Activated B cell treated with CpG ODN at 0.5 μM for 24 hours (primary cell): ENCODE results near the gene SLC24A4. TPM values are rescaled to one million over a fixed set of nuclear protein-coding genes. Genes with fewer than 3 reads are reported as not detected.

Source experiments
- ATAC-seq: fragments of 200-7000 bp; cut with Tn5 transposase; one replicate; pipeline ENCODE4 v1.10.0; 2021; ENCODE audit warnings: low read depth, mild to moderate bottlenecking, moderate library complexity
- CTCF ChIA-PET: fragments of 350-600 bp; sonication (Branson Sonifier 250); formaldehyde crosslinking; loops from one replicate; lab custom pipeline; 2021; ENCODE audit warnings: antibody characterized with exemption; lab: Charles Lee
- POLR2A ChIA-PET: fragments of 350-600 bp; sonication (Branson Sonifier 250); formaldehyde crosslinking; loops from one replicate; lab custom pipeline; 2021; ENCODE audit warnings: antibody characterized with exemption; lab: Charles Lee
- DNase-seq: peaks from one replicate; pipeline ENCODE4 v3.0.0; 2022
- H3K27ac Mint-ChIP-seq: one replicate; pipeline ENCODE4 v1.8.0; 2020; ENCODE audit warnings: mixed read lengths
- H3K27me3 Mint-ChIP-seq: one replicate; pipeline ENCODE4 v1.8.0; 2021; ENCODE audit warnings: mixed read lengths
- H3K36me3 Mint-ChIP-seq: one replicate; pipeline ENCODE4 v1.8.0; 2021; ENCODE audit warnings: low read depth, mixed read lengths
- H3K4me1 Mint-ChIP-seq: one replicate; pipeline ENCODE4 v1.8.0; 2021; ENCODE audit warnings: mixed read lengths
- H3K4me3 Mint-ChIP-seq: one replicate; pipeline ENCODE4 v1.8.0; 2020; ENCODE audit warnings: mild to moderate bottlenecking, mixed read lengths
- H3K9me3 Mint-ChIP-seq: one replicate; pipeline ENCODE4 v1.8.0; 2020; ENCODE audit warnings: mixed read lengths
- CTCF ChIP-seq: fragments of 200-600 bp; IDR thresholded peaks from one replicate; pipeline ENCODE4 v1.8.0; 2022; ENCODE audit warnings: antibody characterized with exemption, mild to moderate bottlenecking
- intact Hi-C: fragments of 100-400 bp; cut with micrococcal nuclease; formaldehyde crosslinking; loops from one replicate; pipeline ENCODE4 v1.15.1; 2024
- total RNA-seq: library from RNA; stranded (reverse); gene quantifications from 2 replicates; pipeline ENCODE4 v1.2.3, GENCODE V29; 2022

SLC24A4 gene
- total RNA-seq = 0.05 and 0.09 TPM in 2 replicates

- Mint-ChIP-seq H3K36me3 (no peaks in the 10 kb centered on the region), H3K27ac (no peak within 1 kb of the TSS), H3K4me3 (peak within 1 kb of the TSS; percentile 44), H3K27me3 (peaks cover 60% of the 10 kb centered on the region), H3K9me3 (no peaks in the 10 kb centered on the region), H3K4me1 (peaks cover 3% of the 10 kb centered on the region)
- TF ChIP-seq CTCF = no peak
- DNase-seq = no peak
- POLR2A ChIA-PET = no interaction called here
- intact Hi-C loops = no loop called here
- CTCF ChIA-PET = no interaction called here
- no peak for ATAC-seq
Observed at GRCh38 chr14:92323011-92323915, at the start of gene SLC24A4. Gene SLC24A4, plus strand, starts transcription at chr14:92323165. Its CDS starts 666 bp downstream, at chr14:92323831.

- no peak for TF ChIP-seq CTCF
- peaks cover 29% of the 10 kb centered on the region for H3K27me3 Mint-ChIP-seq
- CTCF ChIA-PET = no interaction called here
- H3K36me3 Mint-ChIP-seq = no peaks in the 10 kb centered on the region
- POLR2A ChIA-PET = no interaction called here
- DNase-seq (no peak), ATAC-seq (no peak)
- no peak overlapping the region for H3K27ac Mint-ChIP-seq
- no peaks in the 10 kb centered on the region for H3K9me3 Mint-ChIP-seq
- H3K4me3 Mint-ChIP-seq = no peak overlapping the region
- H3K4me1 Mint-ChIP-seq = no peaks in the 10 kb centered on the region
- intact Hi-C loops = no loop called here
Observed at GRCh38 chr14:92273166-92273565, 49.8 kb upstream of the SLC24A4 start.

GRCh38 chr14:92274055-92274454 lies 48.9 kb upstream of the SLC24A4 start:
- CTCF ChIA-PET = no interaction called here
- DNase-seq = no peak
- intact Hi-C loops = no loop called here
- POLR2A ChIA-PET = no interaction called here
- no peaks in the 10 kb centered on the region for H3K36me3 Mint-ChIP-seq
- no peaks in the 10 kb centered on the region for H3K9me3 Mint-ChIP-seq
- no peak for TF ChIP-seq CTCF
- H3K4me3 Mint-ChIP-seq = no peak overlapping the region
- H3K27me3 Mint-ChIP-seq = peaks cover 28% of the 10 kb centered on the region
- ATAC-seq = no peak
- H3K4me1 Mint-ChIP-seq = no peaks in the 10 kb centered on the region
- no peak overlapping the region for H3K27ac Mint-ChIP-seq

GRCh38 chr14:92276074-92276473 lies 46.9 kb upstream of the SLC24A4 start:
- ChIA-PET POLR2A (no interaction called here), CTCF (no interaction called here)
- no peak for ATAC-seq
- H3K36me3 Mint-ChIP-seq = no peaks in the 10 kb centered on the region
- DNase-seq = no peak
- H3K4me1 Mint-ChIP-seq = no peaks in the 10 kb centered on the region
- no peak overlapping the region for H3K4me3 Mint-ChIP-seq
- H3K27me3 Mint-ChIP-seq = peaks cover 20% of the 10 kb centered on the region
- intact Hi-C loops = no loop called here
- H3K27ac Mint-ChIP-seq = no peak overlapping the region
- no peak for TF ChIP-seq CTCF
- H3K9me3 Mint-ChIP-seq = no peaks in the 10 kb centered on the region

GRCh38 chr14:92277031-92277430 lies 45.9 kb upstream of the SLC24A4 start:
- H3K27ac Mint-ChIP-seq = no peak overlapping the region
- H3K9me3 Mint-ChIP-seq = no peaks in the 10 kb centered on the region
- no peak overlapping the region for H3K4me3 Mint-ChIP-seq
- ATAC-seq (no peak), DNase-seq (no peak)
- ChIA-PET CTCF (no interaction called here), POLR2A (no interaction called here)
- H3K36me3 Mint-ChIP-seq = no peaks in the 10 kb centered on the region
- peaks cover 14% of the 10 kb centered on the region for H3K27me3 Mint-ChIP-seq
- no peaks in the 10 kb centered on the region for H3K4me1 Mint-ChIP-seq
- intact Hi-C loops = no loop called here
- TF ChIP-seq CTCF = no peak
